Measurements from ENCODE around the gene FAM3D.

The FAM3D gene

GRCh38 chr3:58665405-58665804, 1.2 kb downstream of the FAM3D start:
- Histone ChIP-seq H3K27me3 (ENCODE audit: low read depth, low read length) (no peaks in the 10 kb centered on the region), H3K4me1 (ENCODE audit: low read length) (no peaks in the 10 kb centered on the region), H3K36me3 (replicated peaks; ENCODE audit: low read depth, low read length) (no peaks in the 10 kb centered on the region), H3K79me2 (ENCODE audit: low read length) (no peaks in the 10 kb centered on the region), H3K27ac (ENCODE audit: low read length) (no peak overlapping the region), H2AFZ (ENCODE audit: low read depth, low read length) (no peak overlapping the region), H3K9me3 (ENCODE audit: insufficient read depth, low read length) (no peaks in the 10 kb centered on the region), H4K20me1 (ENCODE audit: insufficient read depth, low read length) (no peaks in the 10 kb centered on the region), H3K4me2 (ENCODE audit: low read length) (no peak overlapping the region), H3K9ac (ENCODE audit: low read length) (no peak overlapping the region), H3K4me3 (ENCODE audit: low read length) (no peak overlapping the region)
- TF ChIP-seq EZH2phosphoT487 (IDR thresholded peaks at IDR 0.05; ENCODE audit: low read depth) (no peak), CTCF (IDR thresholded peaks at IDR 0.05; ENCODE audit: low read depth, low read length) (no peak)

GRCh38 chr3:58664611-58665010, 2.0 kb downstream of the FAM3D start:
- H3K79me2 ChIP-seq (ENCODE audit: low read length): no peaks in the 10 kb centered on the region
- H3K4me1 ChIP-seq (ENCODE audit: low read length): no peaks in the 10 kb centered on the region

GRCh38 chr3:58661836-58662420, 4.6 kb downstream of the FAM3D start:
- H3K27me3 ChIP-seq (ENCODE audit: low read depth, low read length): peaks cover 7% of the 10 kb centered on the region
- H3K4me2 ChIP-seq (ENCODE audit: low read length): no peak overlapping the region
- H3K27ac ChIP-seq (ENCODE audit: low read length): no peak overlapping the region
- H3K4me3 ChIP-seq (ENCODE audit: low read length): no peak overlapping the region
- H3K9ac ChIP-seq (ENCODE audit: low read length): no peak overlapping the region
- H3K9me3 ChIP-seq (ENCODE audit: insufficient read depth, low read length): no peaks in the 10 kb centered on the region
- TF ChIP-seq CTCF (IDR thresholded peaks at IDR 0.05; ENCODE audit: low read depth, low read length): no peak
- no peak for TF ChIP-seq EZH2phosphoT487 (IDR thresholded peaks at IDR 0.05; ENCODE audit: low read depth)
- H2AFZ ChIP-seq (ENCODE audit: low read depth, low read length): no peak overlapping the region
- H4K20me1 ChIP-seq (ENCODE audit: insufficient read depth, low read length): no peaks in the 10 kb centered on the region
- H3K4me1 ChIP-seq (ENCODE audit: low read length): no peaks in the 10 kb centered on the region
- no peaks in the 10 kb centered on the region for H3K36me3 ChIP-seq (replicated peaks; ENCODE audit: low read depth, low read length)
- H3K79me2 ChIP-seq (ENCODE audit: low read length): no peaks in the 10 kb centered on the region

More at GRCh38 chr3:58664611-58665010, 2.0 kb downstream of the FAM3D start:
- Histone ChIP-seq H3K27me3 (ENCODE audit: low read depth, low read length) (no peaks in the 10 kb centered on the region), H2AFZ (ENCODE audit: low read depth, low read length) (no peak overlapping the region), H3K27ac (ENCODE audit: low read length) (no peak overlapping the region), H3K9ac (ENCODE audit: low read length) (no peak overlapping the region), H3K4me3 (ENCODE audit: low read length) (no peak overlapping the region), H3K36me3 (replicated peaks; ENCODE audit: low read depth, low read length) (no peaks in the 10 kb centered on the region), H3K4me2 (ENCODE audit: low read length) (no peak overlapping the region), H4K20me1 (ENCODE audit: insufficient read depth, low read length) (no peaks in the 10 kb centered on the region), H3K9me3 (ENCODE audit: insufficient read depth, low read length) (no peaks in the 10 kb centered on the region)
- no peak for TF ChIP-seq EZH2phosphoT487 (IDR thresholded peaks at IDR 0.05; ENCODE audit: low read depth)
- TF ChIP-seq CTCF (IDR thresholded peaks at IDR 0.05; ENCODE audit: low read depth, low read length): no peak

GRCh38 chr3:58660998-58661397, 5.6 kb downstream of the FAM3D start:
- no peaks in the 10 kb centered on the region for H3K36me3 ChIP-seq (replicated peaks; ENCODE audit: low read depth, low read length)
- H3K4me3 ChIP-seq (ENCODE audit: low read length): no peak overlapping the region
- TF ChIP-seq CTCF (IDR thresholded peaks at IDR 0.05; ENCODE audit: low read depth, low read length) (no peak), EZH2phosphoT487 (IDR thresholded peaks at IDR 0.05; ENCODE audit: low read depth) (no peak)
- H4K20me1 ChIP-seq (ENCODE audit: insufficient read depth, low read length): no peaks in the 10 kb centered on the region
- H3K79me2 ChIP-seq (ENCODE audit: low read length): no peaks in the 10 kb centered on the region
- H3K4me2 ChIP-seq (ENCODE audit: low read length): no peak overlapping the region
- peaks cover 10% of the 10 kb centered on the region for H3K27me3 ChIP-seq (ENCODE audit: low read depth, low read length)
- H3K9me3 ChIP-seq (ENCODE audit: insufficient read depth, low read length): no peaks in the 10 kb centered on the region
- no peak overlapping the region for H3K27ac ChIP-seq (ENCODE audit: low read length)
- H2AFZ ChIP-seq (ENCODE audit: low read depth, low read length): no peak overlapping the region
- no peak overlapping the region for H3K9ac ChIP-seq (ENCODE audit: low read length)
- H3K4me1 ChIP-seq (ENCODE audit: low read length): no peaks in the 10 kb centered on the region

Measured in OCI-LY3 (cell line).